Measurements from ENCODE around the gene PRPF8. TPM values are rescaled to one million over a fixed set of nuclear protein-coding genes. Genes with fewer than 3 reads are reported as not detected.

The PRPF8 gene
- total and polyA plus RNA-seq, 2 of the 8 experiments (the other 6 are each of a cell fraction or from before 2014, with no cell fraction given) = 329 to 337 TPM

- no peak within 1 kb of the TSS for H3K4me2 ChIP-seq (ENCODE audit: insufficient read depth in 1 of 2, low read depth in 2 of 2, low read length in 2 of 2)
- H2BK5ac ChIP-seq (ENCODE audit: low read depth, low read length) = peak within 1 kb of the TSS; percentile 60; the same call in 1 of the 2 replicates
- ChIA-PET POLR2A (ENCODE audit: partially characterized antibody) (interaction anchor here (0.7 to 1.9 kb wide), 7 partner anchors 9 to 78 kb away, joined by 3 to 8 read pairs (median 4); partner anchors contain the start of gene SLC43A2), CTCF (ENCODE audit: partially characterized antibody) (interaction anchor here (0.8 to 2.5 kb wide), 11 partner anchors 8 to 452 kb away, joined by 3 to 15 read pairs (median 4); no protein-coding TSS in a partner anchor)
- no peaks in the 10 kb centered on the region for H3K79me2 ChIP-seq (ENCODE audit: control insufficient read depth in 1 of 2, insufficient read depth in 2 of 2, low read length in 2 of 2)
- peak within 1 kb of the TSS; percentile 90; the same call in 1 of the 2 replicates for H2AK5ac ChIP-seq (ENCODE audit: low read depth, low read length)
- peaks cover 12% of the 10 kb centered on the region; the same call in 1 of the 2 replicates for H3K23me2 ChIP-seq (ENCODE audit: low read depth, low read length)
- peak within 1 kb of the TSS; percentile 61; the same call in 1 of the 2 replicates for H2BK20ac ChIP-seq (ENCODE audit: low read length)
- H2BK12ac ChIP-seq (ENCODE audit: low read depth, low read length) = peak within 1 kb of the TSS; percentile 81; the same call in 1 of the 2 replicates
- H4K8ac ChIP-seq (ENCODE audit: extremely low read depth, insufficient read depth, low read length) = peak within 1 kb of the TSS; percentile 62
- peaks cover 0 to 41% (median 28%) of the 10 kb centered on the region in 4 experiments; a peak in 6 of 7 replicates for H3K4me1 ChIP-seq (replicated peaks in 1 of 4; ENCODE audit: control insufficient read depth in 3 of 4, insufficient read depth in 4 of 4, low read length in 3 of 4)
- H2AFZ ChIP-seq (ENCODE audit: low read length) = no peak within 1 kb of the TSS
- H3K27ac ChIP-seq (ENCODE audit: low read depth, low read length) = no peak within 1 kb of the TSS
- H2BK15ac ChIP-seq (ENCODE audit: low read length) = peak within 1 kb of the TSS; percentile 81; the same call in 1 of the 2 replicates
- no peak for DNase-seq (ENCODE audit: low read depth in 1 of 2, low spot score in 2 of 2)
- no peak within 1 kb of the TSS for H3K23ac ChIP-seq (ENCODE audit: insufficient read length)
- H4K20me1 ChIP-seq (replicated peaks in 1 of 2; ENCODE audit: control insufficient read depth in 1 of 2, insufficient read depth in 2 of 2, low read length in 2 of 2) = peaks cover 0 to 6% of the 10 kb centered on the region in 2 experiments
- H3K9me3 ChIP-seq (ENCODE audit: insufficient read depth in 2 of 2, low read depth in 1 of 2, low read length in 1 of 2) = no peaks in the 10 kb centered on the region
- TF ChIP-seq EP300 (IDR thresholded peaks at IDR 0.05; ENCODE audit: borderline replicate concordance in 1 of 2, low read depth in 2 of 2, low read length in 2 of 2) = no peak
- TF ChIP-seq TAF1 (IDR thresholded peaks at IDR 0.05; ENCODE audit: low read depth, low read length) = no peak
- TF ChIP-seq HDAC2 (IDR thresholded peaks at IDR 0.05; ENCODE audit: borderline replicate concordance in 1 of 2, low read depth in 2 of 2, low read length in 2 of 2) = no peak
- TF ChIP-seq SIRT6 (IDR thresholded peaks at IDR 0.05; ENCODE audit: low read length) = no peak
- TF ChIP-seq ATF2 (IDR thresholded peaks at IDR 0.05; ENCODE audit: low read length) = no peak
- TF ChIP-seq CREB1 (IDR thresholded peaks at IDR 0.05) = no peak
- H3K56ac ChIP-seq (replicated peaks; ENCODE audit: insufficient read length, low read depth, low read length) = no peak within 1 kb of the TSS
- H3K27me3 ChIP-seq (replicated peaks in 1 of 4; ENCODE audit: control insufficient read depth in 3 of 4, extremely low read depth in 1 of 4, insufficient read depth in 3 of 4, low read length in 3 of 4) = peaks cover 0 to 19% (median 8%) of the 10 kb centered on the region in 4 experiments; a peak in 5 of 7 replicates
- 86% methylated on average over 17 of the region's 25 CpGs; no CpG with 5 or more reads in 1 of the 2 experiments for whole genome bisulfite sequencing, 2 experiments (ENCODE audit: extremely low coverage in 1 of 2, insufficient coverage in 1 of 2, insufficient read length in 1 of 2, insufficient replicate concordance in 2 of 2, low coverage in 1 of 2, low lambda C conversion rate in 2 of 2, missing lambda C conversion rate in 1 of 2)
- no peak for FAIRE-seq
- H2BK120ac ChIP-seq (replicated peaks; ENCODE audit: low read depth, low read length) = no peak within 1 kb of the TSS
- H3K79me1 ChIP-seq (ENCODE audit: low read depth, low read length) = no peaks in the 10 kb centered on the region
- no peak within 1 kb of the TSS for H3K14ac ChIP-seq (ENCODE audit: insufficient read length)
- peak within 1 kb of the TSS; percentile 19 for H3K18ac ChIP-seq (ENCODE audit: extremely low read depth, low read length)
- H4K91ac ChIP-seq (replicated peaks; ENCODE audit: insufficient read length, low read length) = peak within 1 kb of the TSS; percentile 49
- H4K5ac ChIP-seq (ENCODE audit: insufficient read length, low read depth, low read length) = no peak within 1 kb of the TSS
- H3K9ac ChIP-seq (replicated peaks in 1 of 4; ENCODE audit: extremely low read depth in 1 of 4, low read depth in 3 of 4, low read length in 3 of 4) = no peak within 1 kb of the TSS; a peak in 1 of 7 replicates
- no peak within 1 kb of the TSS for H3K4ac ChIP-seq (replicated peaks; ENCODE audit: insufficient read length, low read depth, low read length)
- H3K4me3 ChIP-seq (ENCODE audit: extremely low read depth in 1 of 4, insufficient read depth in 2 of 4, low read depth in 3 of 4, low read length in 4 of 4) = no peak within 1 kb of the TSS
- H3K36me3 ChIP-seq (ENCODE audit: control insufficient read depth in 2 of 4, insufficient read depth in 4 of 4, low read length in 3 of 4) = peaks cover 0 to 2% (median 0%) of the 10 kb centered on the region in 4 experiments; a peak in 2 of 8 replicates
These were observed 39.2 kb downstream of the PRPF8 start, which contains the start of gene SCARF1 for GRCh38 chr17:1645207-1646171. SCARF1 (minus strand) TSS chr17:1645732; CDS start chr17:1645697, 35 bp downstream.
